Measurements from ENCODE around the gene ABI1.

Gene ABI1

GRCh38 chr10:26711324-26711723, 149.4 kb downstream of the ABI1 start:
- DNase-seq (ENCODE audit: low spot score), result no peak

- DNase-seq (ENCODE audit: low spot score), result no peak
Measured at GRCh38 chr10:26706936-26707335, 153.8 kb downstream of the ABI1 start.

GRCh38 chr10:26706206-26706605, 154.6 kb downstream of the ABI1 start:
- DNase-seq (ENCODE audit: low spot score), result no peak

- DNase-seq (ENCODE audit: low spot score), result no peak
Measured at GRCh38 chr10:26703974-26704373, 156.8 kb downstream of the ABI1 start.

GRCh38 chr10:26703096-26703495, 157.7 kb downstream of the ABI1 start:
- no peak for DNase-seq (ENCODE audit: low spot score)

GRCh38 chr10:26700884-26701630, 159.7 kb downstream of the ABI1 start:
- no peak for DNase-seq (ENCODE audit: low spot score)

- DNase-seq (ENCODE audit: low spot score), result no peak
Measured at GRCh38 chr10:26699631-26700030, 161.1 kb downstream of the ABI1 start.

GRCh38 chr10:26698909-26699308, 161.8 kb downstream of the ABI1 start:
- DNase-seq (ENCODE audit: low spot score), result no peak

GRCh38 chr10:26697922-26698608, 162.7 kb downstream of the ABI1 start:
- DNase-seq (ENCODE audit: low spot score), result no peak

GRCh38 chr10:26697163-26697921, 163.4 kb downstream of the ABI1 start, which contains the start of gene PDSS1:
PDSS1 (plus strand) TSS chr10:26697701; CDS start chr10:26697712, 11 bp downstream.
- DNase-seq (ENCODE audit: low spot score), result peak; percentile 81

GRCh38 chr10:26696786-26697162, 164.0 kb downstream of the ABI1 start:
- no peak for DNase-seq (ENCODE audit: low spot score)
